ENCODE results near the gene EML5. TPM values are rescaled to one million over a fixed set of nuclear protein-coding genes. Genes with fewer than 3 reads are reported as not detected.

EML5 gene
- total and polyA plus RNA-seq, 2 experiments from 2014 or later = 0.18 to 1.6 TPM

- no peak for TF ChIP-seq ZNF462 (CRISPR knock-in tag; IDR thresholded peaks at IDR 0.05)
- TF ChIP-seq REST (IDR thresholded peaks at IDR 0.05; ENCODE audit: unreplicated experiment) = no peak
- no peak for TF ChIP-seq ZNF114 (CRISPR knock-in tag; IDR thresholded peaks at IDR 0.05)
- TF ChIP-seq ZNF331 (CRISPR knock-in tag; IDR thresholded peaks at IDR 0.05; ENCODE audit: low read depth) = no peak
- TF ChIP-seq NANOG (IDR thresholded peaks at IDR 0.05; ENCODE audit: borderline replicate concordance) = no peak
- no peak for TF ChIP-seq POLR2AphosphoS5 (IDR thresholded peaks at IDR 0.05; ENCODE audit: low read depth)
- no peak for TF ChIP-seq CTCF (conservative IDR thresholded peaks at IDR 0.05; ENCODE audit: low read depth in 2 of 2)
- TF ChIP-seq EZH2phosphoT487 (IDR thresholded peaks at IDR 0.05; ENCODE audit: unreplicated experiment) = no peak
Observed at GRCh38 chr14:88841741-88842140, 49.0 kb upstream of the EML5 start (continued).

Data from GM23338 (cell line).